SK-N-SH treated with all-trans-retinoic acid at 6 μM for 48 hours (cell line): ENCODE results near the gene KIFAP3.

Experiments
- ATAC-seq: fragments of 200-7000 bp; cut with Tn5 transposase; 3 replicates; pipeline ENCODE4 v1.9.1; 2020; ENCODE audit warnings: mild to moderate bottlenecking, moderate library complexity
- CSDC2 ChIP-seq: fragments of 250-450 bp; sonication (Bioruptor Pico); IDR thresholded peaks from 2 replicates; pipeline ENCODE4 v1.5.0; 2020; ENCODE audit warnings: mild to moderate bottlenecking, moderate library complexity
- CSRNP3 ChIP-seq: fragments of 250-450 bp; sonication (Bioruptor Pico); IDR thresholded peaks from 2 replicates; pipeline ENCODE4 v1.5.1; 2021; ENCODE audit warnings: mild to moderate bottlenecking, moderate library complexity
- ESRRG ChIP-seq: fragments of 250-450 bp; sonication (Bioruptor Pico); IDR thresholded peaks from 2 replicates; pipeline ENCODE4 v1.6.1; 2021; ENCODE audit warnings: mild to moderate bottlenecking
- GLIS3 ChIP-seq: fragments of 250-450 bp; sonication (Bioruptor Pico); IDR thresholded peaks from 2 replicates; pipeline ENCODE4 v1.5.0; 2020; ENCODE audit warnings: mild to moderate bottlenecking, moderate library complexity
- ISL1 ChIP-seq: fragments of 250-450 bp; sonication (Bioruptor Pico); IDR thresholded peaks from 2 replicates; pipeline ENCODE4 v2.1.2; 2022; ENCODE audit warnings: mild to moderate bottlenecking, moderate library complexity
- OSR1 ChIP-seq: fragments of 250-450 bp; sonication (Bioruptor Pico); IDR thresholded peaks from 2 replicates; pipeline ENCODE4 v1.8.0; 2022; ENCODE audit warnings: moderate library complexity, mild to moderate bottlenecking, inconsistent platforms
- PPARA ChIP-seq: fragments of 250-450 bp; sonication (Bioruptor Pico); IDR thresholded peaks from 2 replicates; pipeline ENCODE4 v1.5.0; 2020; ENCODE audit warnings: mild to moderate bottlenecking, borderline replicate concordance
- RARB ChIP-seq: fragments of 250-450 bp; sonication (Bioruptor Pico); IDR thresholded peaks from 2 replicates; pipeline ENCODE4 v1.8.0; 2021; ENCODE audit warnings: mild to moderate bottlenecking, moderate library complexity
- SNAI2 ChIP-seq: fragments of 250-450 bp; sonication (Bioruptor Pico); IDR thresholded peaks from 2 replicates; pipeline ENCODE4 v1.5.0; 2020; ENCODE audit warnings: mild to moderate bottlenecking, moderate library complexity
- TCF4 ChIP-seq: fragments of 250-450 bp; sonication (Bioruptor Pico); IDR thresholded peaks from 2 replicates; pipeline ENCODE4 v1.8.0; 2021; ENCODE audit warnings: mild to moderate bottlenecking, moderate library complexity, borderline replicate concordance
- TOX ChIP-seq: fragments of 250-450 bp; sonication (Bioruptor Pico); IDR thresholded peaks from 2 replicates; pipeline ENCODE4 v1.8.0; 2021; ENCODE audit warnings: mild to moderate bottlenecking, moderate library complexity, borderline replicate concordance
- ZC3H10 ChIP-seq: fragments of 250-450 bp; sonication (Bioruptor Pico); IDR thresholded peaks from 2 replicates; pipeline ENCODE4 v1.5.1; 2021; ENCODE audit warnings: mild to moderate bottlenecking, moderate library complexity
- ZFP3 ChIP-seq: fragments of 250-450 bp; sonication (Bioruptor Pico); IDR thresholded peaks from 2 replicates; pipeline ENCODE4 v1.5.0; 2020; ENCODE audit warnings: mild to moderate bottlenecking, moderate library complexity
- ZFP30 ChIP-seq: fragments of 450-650 bp; formaldehyde crosslinking; IDR thresholded peaks from 2 replicates; pipeline ENCODE4 v1.5.0; 2022; ENCODE audit warnings: mild to moderate bottlenecking, moderate library complexity
- ZNF565 ChIP-seq: fragments of 450-650 bp; formaldehyde crosslinking; conservative IDR thresholded peaks from 2 replicates; pipeline ENCODE4 v1.5.0; 2020; ENCODE audit warnings: low read depth, mild to moderate bottlenecking, moderate library complexity
- ZNF70 ChIP-seq: fragments of 450-650 bp; formaldehyde crosslinking; IDR thresholded peaks from 2 replicates; pipeline ENCODE4 v1.5.0; 2020; ENCODE audit warnings: mild to moderate bottlenecking, moderate library complexity
- ZNF8 ChIP-seq: fragments of 450-650 bp; formaldehyde crosslinking; IDR thresholded peaks from 2 replicates; pipeline ENCODE4 v1.5.0; 2020; ENCODE audit warnings: mild to moderate bottlenecking, moderate library complexity
- TF ChIP-seq, protein P1 (sequence below): fragments of 250-450 bp; sonication (Bioruptor Pico); IDR thresholded peaks from 2 replicates; pipeline ENCODE4 v1.8.0; 2021; ENCODE audit warnings: low read depth, mild to moderate bottlenecking, moderate library complexity, borderline replicate concordance
- TF ChIP-seq, protein P2 (sequence below): fragments of 250-450 bp; sonication (Bioruptor Pico); IDR thresholded peaks from 2 replicates; pipeline ENCODE4 v1.8.0; 2020; ENCODE audit warnings: mild to moderate bottlenecking, moderate library complexity, borderline replicate concordance

Gene KIFAP3

GRCh38 chr1:170044187-170044586 is 30.3 kb downstream of the KIFAP3 start:
- TF ChIP-seq, protein P1, sequence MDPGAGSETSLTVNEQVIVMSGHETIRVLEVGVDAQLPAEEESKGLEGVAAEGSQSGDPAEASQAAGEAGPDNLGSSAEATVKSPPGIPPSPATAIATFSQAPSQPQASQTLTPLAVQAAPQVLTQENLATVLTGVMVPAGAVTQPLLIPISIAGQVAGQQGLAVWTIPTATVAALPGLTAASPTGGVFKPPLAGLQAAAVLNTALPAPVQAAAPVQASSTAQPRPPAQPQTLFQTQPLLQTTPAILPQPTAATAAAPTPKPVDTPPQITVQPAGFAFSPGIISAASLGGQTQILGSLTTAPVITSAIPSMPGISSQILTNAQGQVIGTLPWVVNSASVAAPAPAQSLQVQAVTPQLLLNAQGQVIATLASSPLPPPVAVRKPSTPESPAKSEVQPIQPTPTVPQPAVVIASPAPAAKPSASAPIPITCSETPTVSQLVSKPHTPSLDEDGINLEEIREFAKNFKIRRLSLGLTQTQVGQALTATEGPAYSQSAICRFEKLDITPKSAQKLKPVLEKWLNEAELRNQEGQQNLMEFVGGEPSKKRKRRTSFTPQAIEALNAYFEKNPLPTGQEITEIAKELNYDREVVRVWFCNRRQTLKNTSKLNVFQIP (CRISPR knock-in tag): no peak
- TF ChIP-seq TOX (CRISPR knock-in tag) (no peak), ZFP30 (CRISPR knock-in tag) (no peak), ISL1 (CRISPR knock-in tag) (no peak), ZFP3 (no peak)
- TF ChIP-seq, all 23 proteins: peak for 0
- no peak for ATAC-seq

DNA sequence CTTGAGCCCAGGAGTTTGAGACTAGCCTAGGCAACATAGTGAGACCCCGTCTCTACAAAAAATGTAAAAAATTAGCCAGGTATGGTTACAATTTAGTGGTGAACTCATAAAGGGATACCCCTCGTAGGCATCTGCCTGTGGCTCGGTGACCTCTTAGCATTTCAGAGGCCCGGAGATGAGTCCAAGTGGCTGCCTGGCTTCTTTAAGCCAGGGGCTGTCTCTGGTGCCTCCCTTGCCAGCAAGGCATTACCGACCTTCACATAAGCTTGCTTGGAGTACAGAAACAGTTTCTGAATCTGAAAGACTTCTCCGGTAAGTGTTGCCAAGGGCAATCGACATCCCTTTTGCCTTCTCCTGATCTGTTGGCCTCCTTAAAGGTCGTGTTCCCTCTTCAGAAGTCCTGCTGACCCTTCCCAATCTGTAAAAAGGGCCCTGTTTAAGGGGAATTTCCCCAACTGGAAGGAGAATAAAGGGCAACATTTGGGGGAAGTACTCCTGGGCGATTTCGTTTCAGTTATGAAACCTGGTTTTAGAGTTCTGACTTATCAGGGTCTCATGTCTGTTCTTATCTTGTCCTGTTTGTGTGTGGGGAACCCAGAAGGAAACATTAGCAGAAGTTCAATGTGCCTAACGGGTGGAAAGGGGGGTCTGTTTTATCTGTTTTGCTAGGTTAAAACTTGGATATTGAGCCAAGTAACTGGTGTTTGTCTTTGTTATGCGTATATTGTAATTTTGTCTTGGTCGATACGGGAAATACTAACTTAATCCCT is 32.9 kb downstream of the KIFAP3 start:
- TF ChIP-seq ZNF565 (CRISPR knock-in tag): no peak
- TF ChIP-seq ZFP3: no peak
- TF ChIP-seq RARB (CRISPR knock-in tag): no peak
- no peak for TF ChIP-seq PPARA (CRISPR knock-in tag)
- TF ChIP-seq SNAI2 (CRISPR knock-in tag): no peak
- no peak for ATAC-seq

- ATAC-seq: no peak; the same call in 2 of the 3 replicates
- TF ChIP-seq TCF4: no peak
- TF ChIP-seq ZFP3: no peak
- no peak for TF ChIP-seq CSRNP3
- TF ChIP-seq ZNF8 (CRISPR knock-in tag): no peak
- no peak for TF ChIP-seq SNAI2 (CRISPR knock-in tag)
- no peak for TF ChIP-seq ZNF70 (CRISPR knock-in tag)
- TF ChIP-seq CSDC2 (CRISPR knock-in tag): no peak
- TF ChIP-seq, protein P2, sequence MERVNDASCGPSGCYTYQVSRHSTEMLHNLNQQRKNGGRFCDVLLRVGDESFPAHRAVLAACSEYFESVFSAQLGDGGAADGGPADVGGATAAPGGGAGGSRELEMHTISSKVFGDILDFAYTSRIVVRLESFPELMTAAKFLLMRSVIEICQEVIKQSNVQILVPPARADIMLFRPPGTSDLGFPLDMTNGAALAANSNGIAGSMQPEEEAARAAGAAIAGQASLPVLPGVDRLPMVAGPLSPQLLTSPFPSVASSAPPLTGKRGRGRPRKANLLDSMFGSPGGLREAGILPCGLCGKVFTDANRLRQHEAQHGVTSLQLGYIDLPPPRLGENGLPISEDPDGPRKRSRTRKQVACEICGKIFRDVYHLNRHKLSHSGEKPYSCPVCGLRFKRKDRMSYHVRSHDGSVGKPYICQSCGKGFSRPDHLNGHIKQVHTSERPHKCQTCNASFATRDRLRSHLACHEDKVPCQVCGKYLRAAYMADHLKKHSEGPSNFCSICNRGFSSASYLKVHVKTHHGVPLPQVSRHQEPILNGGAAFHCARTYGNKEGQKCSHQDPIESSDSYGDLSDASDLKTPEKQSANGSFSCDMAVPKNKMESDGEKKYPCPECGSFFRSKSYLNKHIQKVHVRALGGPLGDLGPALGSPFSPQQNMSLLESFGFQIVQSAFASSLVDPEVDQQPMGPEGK (CRISPR knock-in tag): no peak
- no peak for TF ChIP-seq RARB (CRISPR knock-in tag)
- TF ChIP-seq ESRRG (CRISPR knock-in tag): no peak
Measured at GRCh38 chr1:170032531-170033280, 41.8 kb downstream of the KIFAP3 start.

DNA sequence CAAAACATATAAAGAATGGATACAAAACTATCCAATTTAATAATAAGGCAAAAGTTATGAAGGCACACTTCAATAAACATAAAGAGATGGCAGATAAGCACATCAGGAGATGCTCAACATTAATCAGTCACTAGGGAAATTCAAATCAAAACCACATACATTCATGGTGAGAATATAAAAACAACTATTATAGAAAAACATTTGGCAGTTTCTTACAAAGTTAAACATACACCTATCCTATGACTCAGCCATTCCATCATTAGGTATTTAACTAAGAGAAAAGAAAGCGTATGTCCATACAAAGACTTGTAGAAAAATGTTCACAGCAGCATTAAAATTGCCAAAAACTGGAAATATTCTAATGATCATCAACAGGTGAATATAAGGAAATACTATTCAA is 44.3 kb downstream of the KIFAP3 start:
- TF ChIP-seq CSDC2 (CRISPR knock-in tag): no peak
- TF ChIP-seq ISL1 (CRISPR knock-in tag): no peak
- TF ChIP-seq SNAI2 (CRISPR knock-in tag): no peak
- TF ChIP-seq, protein P1 (CRISPR knock-in tag): no peak
- TF ChIP-seq PPARA (CRISPR knock-in tag): no peak
- no peak for TF ChIP-seq OSR1 (CRISPR knock-in tag)
- no peak for TF ChIP-seq ZC3H10
- TF ChIP-seq ESRRG (CRISPR knock-in tag): no peak
- TF ChIP-seq, protein P2 (CRISPR knock-in tag): no peak
- no peak for TF ChIP-seq ZNF8 (CRISPR knock-in tag)
- no peak for TF ChIP-seq GLIS3
- ATAC-seq: no peak
